GM21526 (cell line): ENCODE results near the gene PPP2R3A.
"Not testable (repeated sequence)": the region's sequence is repeated elsewhere in the genome, so short reads cannot be mapped to it uniquely, and the experiment has no call there.

Experiments used
- ATAC-seq: cut with Tn5 transposase; IDR thresholded peaks from one replicate; pipeline ENCODE4 v1.9.1; 2021; ENCODE audit warnings: moderate library complexity; ENCODE audit not compliant: unreplicated experiment, low FRiP score

Gene PPP2R3A

GRCh38 chr3:136189859-136190617, 224.5 kb downstream of the PPP2R3A start:
- ATAC-seq = no peak

- ATAC-seq = not testable (repeated sequence)
These were observed 226.7 kb downstream of the PPP2R3A start for GRCh38 chr3:136192195-136192594.

GRCh38 chr3:136192831-136193230, 227.3 kb downstream of the PPP2R3A start:
- ATAC-seq = no peak

GRCh38 chr3:136193278-136194054, 227.9 kb downstream of the PPP2R3A start:
- ATAC-seq = no peak

GRCh38 chr3:136194409-136195257, 229.1 kb downstream of the PPP2R3A start:
- no peak for ATAC-seq

GRCh38 chr3:136195258-136196063, 229.9 kb downstream of the PPP2R3A start:
- peak; percentile 35 for ATAC-seq

GRCh38 chr3:136196064-136196400, 230.5 kb downstream of the PPP2R3A start, which contains the start of gene MSL2:
MSL2 (minus strand) TSS chr3:136196335; CDS start chr3:136195113, 1,222 bp downstream.
- no peak for ATAC-seq

GRCh38 chr3:136196401-136197158, 231.1 kb downstream of the PPP2R3A start:
- peak; percentile 61 for ATAC-seq

GRCh38 chr3:136197159-136197793, 231.7 kb downstream of the PPP2R3A start:
- no peak for ATAC-seq
